Stomach smooth muscle (tissue), 2 donors: Measurements from ENCODE around the gene MROH9.
A peak's percentile ranks its signal among the peaks of the same experiment; 100 is the strongest.
"Not testable (repeated sequence)": the region's sequence is repeated elsewhere in the genome, so short reads cannot be mapped to it uniquely, and the experiment has no call there.

Experiments
- H3K27ac ChIP-seq: one replicate; pipeline ENCODE4 v1.7.0; 2013; ENCODE audit warnings: mild to moderate bottlenecking, low read length, inconsistent platforms
- H3K27me3 ChIP-seq, 2 donors: one replicate each; pipeline ENCODE4 v1.7.0; 2013; ENCODE audit warnings: low read length in 2 of 2; ENCODE audit not compliant: insufficient read depth in 2 of 2, control insufficient read depth in 1 of 2
- H3K36me3 ChIP-seq, 2 donors: one replicate each; pipeline ENCODE4 v1.7.0; 2013; ENCODE audit warnings: low read length in 2 of 2; ENCODE audit not compliant: control insufficient read depth in 2 of 2, insufficient read depth in 2 of 2
- H3K4me1 ChIP-seq: one replicate; pipeline ENCODE4 v1.7.0; 2013; ENCODE audit warnings: low read length; ENCODE audit not compliant: control insufficient read depth, insufficient read depth
- H3K4me3 ChIP-seq, 2 donors: one replicate each; pipeline ENCODE4 v1.7.0; 2013; ENCODE audit warnings: low read length in 2 of 2
- H3K9ac ChIP-seq, 2 donors: one replicate each; pipeline ENCODE4 v1.7.0; 2013; ENCODE audit warnings: low read length in 2 of 2, mild to moderate bottlenecking in 1 of 2
- H3K9me3 ChIP-seq, 2 donors: one replicate each; pipeline ENCODE4 v1.7.0; 2013; ENCODE audit warnings: low read length in 2 of 2; ENCODE audit not compliant: control insufficient read depth in 2 of 2
- donor health status: healthy.
- donor health status: Pancreatic carcinoma.

Gene MROH9

GRCh38 chr1:170924656-170925055 lies 10.7 kb upstream of the MROH9 start:
- not testable (repeated sequence) for H3K36me3 ChIP-seq, H3K9ac ChIP-seq, H3K27ac ChIP-seq, H3K4me3 ChIP-seq, H3K4me1 ChIP-seq, H3K27me3 ChIP-seq
- H3K9me3 ChIP-seq, result peaks cover 3 to 12% of the 10 kb centered on the region in 2 donors

GRCh38 chr1:170927955-170928840 lies 7.1 kb upstream of the MROH9 start:
- Histone ChIP-seq H3K4me3 (no peak overlapping the region), H3K9me3 (no peaks in the 10 kb centered on the region), H3K27ac (no peak overlapping the region), H3K27me3 (no peaks in the 10 kb centered on the region), H3K36me3 (no peaks in the 10 kb centered on the region), H3K4me1 (no peaks in the 10 kb centered on the region), H3K9ac (no peak overlapping the region)

- peak overlapping the region in 1 of 2 donors; percentile 55 for H3K9ac ChIP-seq
- H3K36me3 ChIP-seq, result no peaks in the 10 kb centered on the region
- no peaks in the 10 kb centered on the region for H3K4me1 ChIP-seq
- H3K4me3 ChIP-seq, result peak overlapping the region in 1 of 2 donors; percentile 36
- no peak overlapping the region for H3K27ac ChIP-seq
- H3K9me3 ChIP-seq, result no peaks in the 10 kb centered on the region
- no peaks in the 10 kb centered on the region for H3K27me3 ChIP-seq
Measured at GRCh38 chr1:170929412-170929834, 5.9 kb upstream of the MROH9 start.

- peak overlapping the region; percentile 49 for H3K27ac ChIP-seq
- no peaks in the 10 kb centered on the region for H3K27me3 ChIP-seq
- peak overlapping the region in 1 of 2 donors; percentile 4 for H3K4me3 ChIP-seq
Measured at GRCh38 chr1:170929835-170930554, 5.3 kb upstream of the MROH9 start.

GRCh38 chr1:170931650-170932049 lies 3.7 kb upstream of the MROH9 start:
- H3K27ac ChIP-seq, result no peak overlapping the region
- no peak overlapping the region for H3K4me3 ChIP-seq
- H3K9ac ChIP-seq, result no peak overlapping the region
- H3K27me3 ChIP-seq, result no peaks in the 10 kb centered on the region
- no peaks in the 10 kb centered on the region for H3K36me3 ChIP-seq
- no peaks in the 10 kb centered on the region for H3K4me1 ChIP-seq
- no peaks in the 10 kb centered on the region for H3K9me3 ChIP-seq

More at GRCh38 chr1:170929835-170930554, 5.3 kb upstream of the MROH9 start:
- no peaks in the 10 kb centered on the region for H3K36me3 ChIP-seq
- peak overlapping the region in 1 of 2 donors; percentile 55 for H3K9ac ChIP-seq
- H3K9me3 ChIP-seq, result no peaks in the 10 kb centered on the region
- no peaks in the 10 kb centered on the region for H3K4me1 ChIP-seq

- H3K4me3 ChIP-seq, result no peak overlapping the region
- no peaks in the 10 kb centered on the region for H3K9me3 ChIP-seq
- H3K4me1 ChIP-seq, result no peaks in the 10 kb centered on the region
- no peaks in the 10 kb centered on the region for H3K36me3 ChIP-seq
- no peak overlapping the region for H3K9ac ChIP-seq
- H3K27ac ChIP-seq, result no peak overlapping the region
- H3K27me3 ChIP-seq, result no peaks in the 10 kb centered on the region
Measured at GRCh38 chr1:170932236-170932635, 3.1 kb upstream of the MROH9 start.

GRCh38 chr1:170938281-170938680 lies 2.9 kb downstream of the MROH9 start:
- Histone ChIP-seq H3K4me3 (no peak overlapping the region), H3K27ac (no peak overlapping the region), H3K4me1 (no peaks in the 10 kb centered on the region), H3K27me3 (no peaks in the 10 kb centered on the region), H3K36me3 (no peaks in the 10 kb centered on the region), H3K9ac (no peak overlapping the region), H3K9me3 (peaks cover 0 to 3% of the 10 kb centered on the region in 2 donors)

GRCh38 chr1:170939476-170939875 lies 4.1 kb downstream of the MROH9 start:
- no peaks in the 10 kb centered on the region for H3K27me3 ChIP-seq
- H3K4me1 ChIP-seq, result no peaks in the 10 kb centered on the region
- H3K9me3 ChIP-seq, result peaks cover 0 to 3% of the 10 kb centered on the region in 2 donors
- no peak overlapping the region for H3K4me3 ChIP-seq
- no peaks in the 10 kb centered on the region for H3K36me3 ChIP-seq
- no peak overlapping the region for H3K9ac ChIP-seq
- H3K27ac ChIP-seq, result no peak overlapping the region

- not testable (repeated sequence) for H3K9me3 ChIP-seq, H3K36me3 ChIP-seq, H3K4me3 ChIP-seq, H3K27ac ChIP-seq, H3K27me3 ChIP-seq, H3K4me1 ChIP-seq, H3K9ac ChIP-seq
Measured at GRCh38 chr1:170951744-170952143, 16.4 kb downstream of the MROH9 start.

- Histone ChIP-seq H3K9me3 (no peaks in the 10 kb centered on the region), H3K9ac (no peak overlapping the region), H3K27ac (no peak overlapping the region), H3K27me3 (no peaks in the 10 kb centered on the region), H3K36me3 (no peaks in the 10 kb centered on the region), H3K4me3 (no peak overlapping the region), H3K4me1 (no peaks in the 10 kb centered on the region)
Measured at GRCh38 chr1:170959385-170959784, 24.1 kb downstream of the MROH9 start.

- no peaks in the 10 kb centered on the region for H3K36me3 ChIP-seq
- no peaks in the 10 kb centered on the region for H3K9me3 ChIP-seq
- H3K4me1 ChIP-seq, result no peaks in the 10 kb centered on the region
- H3K27ac ChIP-seq, result no peak overlapping the region
- H3K4me3 ChIP-seq, result no peak overlapping the region
- no peak overlapping the region for H3K9ac ChIP-seq
- H3K27me3 ChIP-seq, result no peaks in the 10 kb centered on the region
Measured at GRCh38 chr1:170964506-170964905, 29.2 kb downstream of the MROH9 start.
